ENCODE measurements around the gene C22orf42. TPM values are rescaled to one million over a fixed set of nuclear protein-coding genes. Genes with fewer than 3 reads are reported as not detected.

C22orf42 gene
- total RNA-seq, 4 donors from 2014 or later, result not detected

DNA sequence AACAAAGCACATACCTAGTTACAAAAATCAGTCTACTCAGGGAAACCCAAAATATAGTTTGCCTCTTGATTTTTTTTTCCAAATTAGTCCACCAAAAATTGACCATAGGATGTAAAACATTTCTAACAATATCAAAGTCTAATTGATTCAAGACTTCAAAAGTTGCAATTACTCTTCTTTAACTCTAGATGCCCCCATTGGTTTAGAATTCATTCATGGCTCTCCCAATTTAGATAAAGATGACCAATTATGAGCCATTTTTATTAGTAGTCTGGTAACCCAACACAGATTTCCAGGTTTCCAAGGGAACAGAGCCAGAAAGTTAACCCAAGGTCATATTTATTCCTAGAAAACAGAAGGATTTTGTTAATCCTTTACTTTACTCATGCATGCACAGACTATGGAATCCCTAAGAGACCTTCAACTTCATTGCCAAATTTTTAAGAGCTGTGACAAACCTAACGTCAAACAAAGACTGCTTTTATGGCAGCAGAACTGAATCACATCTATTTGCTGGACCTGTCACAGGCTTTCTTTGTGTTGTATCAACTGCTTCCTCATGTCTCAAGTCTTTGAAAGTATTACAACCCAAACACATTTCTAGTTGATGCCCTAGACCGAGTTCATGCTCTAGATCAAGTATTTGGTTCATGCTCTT is 55.3 kb downstream of the C22orf42 start:
- H3K36me3 ChIP-seq, result no peaks in the 10 kb centered on the region
- no peaks in the 10 kb centered on the region for H3K4me1 ChIP-seq
- no peak overlapping the region for H3K27ac ChIP-seq
- TF ChIP-seq POLR2A (IDR thresholded peaks at IDR 0.05), result no peak
- TF ChIP-seq, protein P1, sequence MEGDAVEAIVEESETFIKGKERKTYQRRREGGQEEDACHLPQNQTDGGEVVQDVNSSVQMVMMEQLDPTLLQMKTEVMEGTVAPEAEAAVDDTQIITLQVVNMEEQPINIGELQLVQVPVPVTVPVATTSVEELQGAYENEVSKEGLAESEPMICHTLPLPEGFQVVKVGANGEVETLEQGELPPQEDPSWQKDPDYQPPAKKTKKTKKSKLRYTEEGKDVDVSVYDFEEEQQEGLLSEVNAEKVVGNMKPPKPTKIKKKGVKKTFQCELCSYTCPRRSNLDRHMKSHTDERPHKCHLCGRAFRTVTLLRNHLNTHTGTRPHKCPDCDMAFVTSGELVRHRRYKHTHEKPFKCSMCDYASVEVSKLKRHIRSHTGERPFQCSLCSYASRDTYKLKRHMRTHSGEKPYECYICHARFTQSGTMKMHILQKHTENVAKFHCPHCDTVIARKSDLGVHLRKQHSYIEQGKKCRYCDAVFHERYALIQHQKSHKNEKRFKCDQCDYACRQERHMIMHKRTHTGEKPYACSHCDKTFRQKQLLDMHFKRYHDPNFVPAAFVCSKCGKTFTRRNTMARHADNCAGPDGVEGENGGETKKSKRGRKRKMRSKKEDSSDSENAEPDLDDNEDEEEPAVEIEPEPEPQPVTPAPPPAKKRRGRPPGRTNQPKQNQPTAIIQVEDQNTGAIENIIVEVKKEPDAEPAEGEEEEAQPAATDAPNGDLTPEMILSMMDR (IDR thresholded peaks at IDR 0.05), result no peak
- H3K9me3 ChIP-seq, result no peaks in the 10 kb centered on the region
- H3K4me3 ChIP-seq, result no peak overlapping the region
- no peak for DNase-seq
- H3K27me3 ChIP-seq, result peaks cover 0 to 4% of the 10 kb centered on the region in 2 donors
- intact Hi-C loops (cut with DNase I; ENCODE audit: low total_unique reads), result no loop called here

GRCh38 chr22:32100711-32101110 is 58.4 kb downstream of the C22orf42 start:
- H3K9me3 ChIP-seq, result no peaks in the 10 kb centered on the region
- H3K4me3 ChIP-seq, result no peak overlapping the region
- no peak for DNase-seq
- intact Hi-C loops (cut with DNase I; ENCODE audit: low total_unique reads), result no loop called here
- H3K27ac ChIP-seq, result no peak overlapping the region
- TF ChIP-seq POLR2A (IDR thresholded peaks at IDR 0.05), result no peak
- TF ChIP-seq, protein P1 (IDR thresholded peaks at IDR 0.05), result no peak
- no peaks in the 10 kb centered on the region for H3K36me3 ChIP-seq
- H3K27me3 ChIP-seq, result peaks cover 0 to 4% of the 10 kb centered on the region in 2 donors
- no peaks in the 10 kb centered on the region for H3K4me1 ChIP-seq

Small RNA genes within 50 kb of the gene (small RNA-seq; reads per million reads assigned to genes)
- gene AP1B1P2, result not detected
- not detected for gene RF02171

Other genes with a start within 250 kb of the C22orf42 start
- 100 to 1,000 TPM in 2 of 4 donors, 10 to 100 TPM in 2; 37.1 to 209 (median 101) TPM for gene YWHAH, start 214.8 kb downstream of the C22orf42 start, total RNA-seq
- gene SLC5A1, start 116.0 kb downstream of the C22orf42 start, total RNA-seq, result under 1 TPM in 2 of 4 donors, not detected in 2; 0.14 to 0.59 TPM
- not detected for gene RFPL2, start 45.8 kb upstream of the C22orf42 start, total RNA-seq
- gene SLC5A4, start 96.0 kb upstream of the C22orf42 start, total RNA-seq, result 1 to 10 TPM in 2 of 4 donors, not detected in 2; 4.7 to 4.9 TPM
- not detected for gene RFPL3, start 198.6 kb upstream of the C22orf42 start, total RNA-seq